K562 (cell line): ENCODE results near the gene ADPRH. TPM values are rescaled to one million over a fixed set of nuclear protein-coding genes. Genes with fewer than 3 reads are reported as not detected.

Source experiments
- ATAC-seq: fragments of 200-7000 bp; cut with Tn5 transposase; 3 replicates; pipeline ENCODE4 v1.9.1; 2020; ENCODE audit warnings: moderate library complexity
- BruUV-seq: library from RNA; stranded (reverse); fragments of 400-500 nt; replicated peaks from 2 replicates; lab custom pipeline; 2021; lab: Mats Ljungman, UMichigan
- CTCF ChIA-PET: fragments of 300-600 bp; formaldehyde crosslinking; extraction: SDS; loops from one replicate; lab custom pipeline; 2021; ENCODE audit warnings: low intra/inter-chr PET ratio; lab: Yijun Ruan, JAX
- POLR2A ChIA-PET: fragments of 300-600, 350-650 bp; sonication (Branson Sonifier 250); formaldehyde crosslinking; extraction: SDS; loops from one replicate; lab custom pipeline; 2021; ENCODE audit warnings: antibody characterized with exemption, inconsistent platforms; lab: Yijun Ruan, JAX
- DNase-seq, 4 experiments: peaks; one replicate each; pipeline versions ENCODE4 v3.0.0 to v3.0.0-alpha.2; 2011 to 2018; ENCODE audit warnings: low spot score in 3 of 4, mixed read lengths in 3 of 4; ENCODE audit errors: extremely low read depth in 1 of 4
- FAIRE-seq: peaks from 2 replicates; lab custom pipeline; 2011; peaks lifted over from hg19 to GRCh38; lab: Jason Lieb, UNC
- H2AFZ ChIP-seq: 2 replicates; pipeline ENCODE4 v1.6.0; 2011; ENCODE audit warnings: low read depth, low read length, control low read depth, inconsistent platforms
- H3K27ac ChIP-seq: fragments of 200-600 bp; 3 replicates; pipeline ENCODE4 v1.8.0; 2011; ENCODE audit warnings: low read depth, mild to moderate bottlenecking, control low read depth, inconsistent platforms, low read length, moderate library complexity, mixed read lengths; ENCODE audit errors: extremely low read depth
- H3K27me3 ChIP-seq, 2 experiments: fragments of 300-600 bp in 1 of 2; 2 replicates in 1 of 2; 3 replicates in 1 of 2; pipeline versions ENCODE4 v1.6.0 to v1.8.0; 2011; ENCODE audit warnings: inconsistent platforms in 2 of 2, low read length in 2 of 2, mild to moderate bottlenecking in 1 of 2, mixed read lengths in 1 of 2, moderate library complexity in 1 of 2; ENCODE audit not compliant: control insufficient read depth in 2 of 2, insufficient read depth in 2 of 2
- H3K36me3 ChIP-seq: fragments of 300-600 bp; 3 replicates; pipeline ENCODE4 v1.8.0; 2011; ENCODE audit warnings: mild to moderate bottlenecking, low read length, inconsistent platforms; ENCODE audit not compliant: control insufficient read depth, insufficient read depth
- H3K4me1 ChIP-seq, 2 experiments: fragments of 200-600 bp in 1 of 2; replicated peaks in 1 of 2; 2 replicates in 1 of 2; 3 replicates in 1 of 2; pipeline versions ENCODE4 v1.5.1 to v1.8.0; 2011; ENCODE audit warnings: inconsistent platforms in 2 of 2, low read length in 2 of 2, mild to moderate bottlenecking in 1 of 2, mixed read lengths in 1 of 2, moderate library complexity in 1 of 2; ENCODE audit not compliant: control insufficient read depth in 2 of 2, insufficient read depth in 2 of 2
- H3K4me2 ChIP-seq: 2 replicates; pipeline ENCODE4 v1.6.1; 2011; ENCODE audit warnings: low read length, control low read depth, inconsistent platforms, mixed read lengths; ENCODE audit not compliant: insufficient read depth
- H3K4me3 ChIP-seq: fragments of 200-600 bp; sonication (generic), shearing (Covaris generic); 2 replicates; pipeline ENCODE4 v1.5.1; 2016; ENCODE audit warnings: control low read depth, inconsistent platforms
- H3K79me2 ChIP-seq: fragments of 200-600 bp; 3 replicates; pipeline ENCODE4 v1.8.0; 2011; ENCODE audit warnings: low read length, inconsistent platforms; ENCODE audit not compliant: control insufficient read depth, insufficient read depth
- H3K9ac ChIP-seq, 2 experiments: 2 replicates each; pipeline versions ENCODE4 v1.6.0 to v1.6.1; 2011; ENCODE audit warnings: low read depth in 2 of 2, low read length in 2 of 2, control low read depth in 1 of 2, inconsistent platforms in 1 of 2, mild to moderate bottlenecking in 1 of 2, mixed read lengths in 1 of 2; ENCODE audit not compliant: insufficient read depth in 1 of 2
- H3K9me1 ChIP-seq: one replicate; pipeline ENCODE4 v1.6.0; 2011; ENCODE audit warnings: inconsistent platforms, mild to moderate bottlenecking, low read length, moderate library complexity; ENCODE audit not compliant: control insufficient read depth, insufficient read depth
- H3K9me3 ChIP-seq: replicated peaks from 2 replicates; pipeline ENCODE4 v1.5.1; 2011; ENCODE audit warnings: low read depth, low read length, inconsistent platforms; ENCODE audit not compliant: control insufficient read depth, insufficient read depth
- H4K20me1 ChIP-seq: replicated peaks from 2 replicates; pipeline ENCODE4 v1.6.1; 2011; ENCODE audit warnings: low read length, inconsistent platforms, mixed read lengths; ENCODE audit not compliant: control insufficient read depth, insufficient read depth
- ARNT ChIP-seq, 2 experiments: fragments of 450-650 bp; IDR thresholded peaks; 2 replicates each; pipeline ENCODE4 v1.6.1; 2016; ENCODE audit warnings: mild to moderate bottlenecking in 1 of 2
- CBFB ChIP-seq: sonication (generic); formaldehyde crosslinking; IDR thresholded peaks from 2 replicates; pipeline ENCODE4 v1.4.0; 2020; ENCODE audit warnings: mild to moderate bottlenecking, missing genetic modification reagents
- CBX1 ChIP-seq: sonication (generic); IDR thresholded peaks from 2 replicates; pipeline ENCODE4 v1.6.1; 2016; ENCODE audit warnings: antibody characterized with exemption, low read depth, mild to moderate bottlenecking
- EGR1 ChIP-seq: fragments of 450-650 bp; conservative IDR thresholded peaks from 2 replicates; pipeline ENCODE4 v1.6.1; 2017; ENCODE audit warnings: mild to moderate bottlenecking
- ETV5 ChIP-seq: sonication (generic); formaldehyde crosslinking; IDR thresholded peaks from 2 replicates; pipeline ENCODE4 v1.4.0; 2020; ENCODE audit warnings: low read depth, mild to moderate bottlenecking, missing genetic modification reagents
- NUFIP1 ChIP-seq: fragments of 450-650 bp; IDR thresholded peaks from 2 replicates; pipeline ENCODE4 v1.6.1; 2018; ENCODE audit not compliant: partially characterized antibody
- PML ChIP-seq: IDR thresholded peaks from 2 replicates; pipeline ENCODE4 v1.6.1; 2012; ENCODE audit warnings: low read length, inconsistent platforms
- RBM17 ChIP-seq: fragments of 200-400 bp; formaldehyde crosslinking; IDR thresholded peaks from 2 replicates; pipeline ENCODE4 v1.6.1; 2017; ENCODE audit warnings: low read depth, mild to moderate bottlenecking, low read length, borderline replicate concordance
- RBM25 ChIP-seq: fragments of 200-400 bp; formaldehyde crosslinking; IDR thresholded peaks from 2 replicates; pipeline ENCODE4 v1.6.1; 2018; ENCODE audit warnings: low read length, low read depth, moderate library complexity; ENCODE audit not compliant: severe bottlenecking
- ZNF584 ChIP-seq: fragments of 200-800 bp; sonication (Bioruptor generic); IDR thresholded peaks from 2 replicates; pipeline ENCODE4 v1.6.1; 2016; ENCODE audit warnings: low read depth, mild to moderate bottlenecking, missing genetic modification characterization, missing compliant biosample characterization
- ZNF586 ChIP-seq: fragments of 450-650 bp; formaldehyde crosslinking; conservative IDR thresholded peaks from 2 replicates; pipeline ENCODE4 v1.4.0; 2020; ENCODE audit warnings: mild to moderate bottlenecking, moderate library complexity
- ZNF717 ChIP-seq: fragments of 250-450 bp; sonication (Bioruptor Pico); IDR thresholded peaks from 2 replicates; pipeline ENCODE4 v1.5.0; 2021
- WGBS: fragments of 100-300 bp; shearing (Covaris generic); methylation state at CpG from one replicate; pipeline ENCODE4 v1.1.6; 2016; ENCODE audit warnings: low coverage, mixed read lengths; ENCODE audit not compliant: insufficient coverage; ENCODE audit errors: missing lambda C conversion rate; 5-methylcytosine and 5-hydroxymethylcytosine counted together
- in situ Hi-C: fragments of 300-500 bp; cut with MboI; formaldehyde crosslinking; loops from 4 replicates; pipeline ENCODE4 v1.15.0; 2018; ENCODE audit warnings: inconsistent platforms, mixed read lengths
- intact Hi-C: fragments of 100-400 bp; cut with micrococcal nuclease; formaldehyde crosslinking; loops from 2 replicates; pipeline ENCODE4 v1.14.2; 2022
- polyA plus RNA-seq, 8 experiments: library from polyadenylated mRNA; depleted of rRNA in 4 of 8; stranded (reverse) in 5 of 8; unstranded in 3 of 8; fragments of >200 nt; fragmentation: Nextera tagmentation in 2 of 8; fragmentation: Illumina TruSeq in 1 of 8; extraction: Ambion mirVana in 2 of 8; extraction: Trizol in 1 of 8; gene quantifications; 2 replicates each; pipeline versions ENCODE4 v1.2.1 to v1.2.3, GENCODE V29; 2011 to 2014; ENCODE audit warnings: inconsistent platforms in 1 of 8, missing spikeins in 1 of 8
- total RNA-seq, 7 experiments: library from RNA; depleted of rRNA in 6 of 7; stranded (reverse); fragments of >200 nt in 6 of 7; fragmentation: Illumina TruSeq in 2 of 7; extraction: Trizol in 2 of 7; gene quantifications; 2 replicates each; pipeline versions ENCODE4 v1.2.1 to v1.2.3, GENCODE V29; 2011 to 2021; ENCODE audit warnings: low replicate concordance in 1 of 7

ADPRH gene
- total and polyA plus RNA-seq, 9 of the 15 experiments (the other 6 are each of a cell fraction or from before 2014, with no cell fraction given), result 0.01 to 1.4 (median 0.65) TPM

- BruUV-seq, result no TSS peak
- Histone ChIP-seq H2AFZ (no peak overlapping the region), H4K20me1 (no peaks in the 10 kb centered on the region), H3K27ac (no peak overlapping the region), H3K9me1 (no peaks in the 10 kb centered on the region), H3K27me3 (no peaks in the 10 kb centered on the region), H3K9ac (no peak overlapping the region), H3K4me2 (no peak overlapping the region), H3K36me3 (no peaks in the 10 kb centered on the region), H3K4me1 (peaks cover 0 to 8% of the 10 kb centered on the region in 2 experiments; a peak in 4 of 5 replicates), H3K4me3 (no peak overlapping the region), H3K79me2 (no peaks in the 10 kb centered on the region), H3K9me3 (no peaks in the 10 kb centered on the region; the same call in 1 of the 2 replicates)
- intact Hi-C loops, result loop anchor here (5.0 kb wide), 1 partner anchor 66 kb away; no protein-coding TSS in a partner anchor
- TF ChIP-seq RBM17, result no peak
- TF ChIP-seq CBFB (CRISPR knock-in tag), result no peak
- TF ChIP-seq ZNF584, result no peak
- no peak for TF ChIP-seq PML
- TF ChIP-seq ETV5, result no peak
- no peak for TF ChIP-seq CBX1
- TF ChIP-seq EGR1, result no peak
- no peak for TF ChIP-seq RBM25
- TF ChIP-seq NUFIP1, result no peak
- TF ChIP-seq ZNF586, result no peak
- TF ChIP-seq ZNF717 (CRISPR knock-in tag), result no peak
- TF ChIP-seq ARNT (IDR thresholded peaks at IDR 0.05), result no peak
- no peak for FAIRE-seq
- no peak for DNase-seq
- 37% methylated on average over 4 of the region's 4 CpGs for WGBS
- POLR2A ChIA-PET, result interaction anchor here (0.6 kb wide), 1 partner anchor 10 kb away, joined by 3 read pairs; no protein-coding TSS in a partner anchor
- in situ Hi-C loops, result no loop called here
- CTCF ChIA-PET, result no interaction called here
- ATAC-seq, result no peak
Measured at GRCh38 chr3:119616056-119616455, 36.8 kb downstream of the ADPRH start.
